Chondrocyte (in vitro differentiated cells): ENCODE measurements around the gene RET. TPM values are rescaled to one million over a fixed set of nuclear protein-coding genes. Genes with fewer than 3 reads are reported as not detected.
A peak's percentile ranks its signal among the peaks of the same experiment; 100 is the strongest.

Experiments
- DNase-seq: peaks from one replicate; pipeline ENCODE4 v3.0.0; 2021; ENCODE audit warnings: mixed read lengths, low spot score
- H3K27ac Mint-ChIP-seq: one replicate; pipeline ENCODE4 v1.8.0; 2021; ENCODE audit warnings: mild to moderate bottlenecking, moderate library complexity, mixed read lengths; ENCODE audit not compliant: unreplicated experiment
- H3K27me3 Mint-ChIP-seq: 2 replicates; pipeline ENCODE4 v1.8.0; 2021; ENCODE audit warnings: low read depth, mixed read lengths
- H3K36me3 Mint-ChIP-seq: 2 replicates; pipeline ENCODE4 v1.8.0; 2021; ENCODE audit warnings: low read depth, mixed read lengths
- H3K4me1 Mint-ChIP-seq: 2 replicates; pipeline ENCODE4 v1.8.0; 2021; ENCODE audit warnings: low read depth, mild to moderate bottlenecking, mixed read lengths
- H3K4me3 Mint-ChIP-seq: one replicate; pipeline ENCODE4 v1.8.0; 2021; ENCODE audit warnings: mild to moderate bottlenecking, moderate library complexity, mixed read lengths; ENCODE audit not compliant: unreplicated experiment
- H3K9me3 Mint-ChIP-seq: 2 replicates; pipeline ENCODE4 v1.8.0; 2021; ENCODE audit warnings: low read depth, mixed read lengths
- total RNA-seq: library from RNA; stranded (reverse); gene quantifications from 3 replicates; pipeline ENCODE4 v1.2.1, GENCODE V29; 2021
- TF ChIP-seq, protein P1 (sequence below): fragments of 200-600 bp; sonication (generic); IDR thresholded peaks from 2 replicates; pipeline ENCODE4 v1.5.0; 2021; ENCODE audit warnings: antibody characterized with exemption, mild to moderate bottlenecking, moderate library complexity

RET gene
- total RNA-seq, 1 donor from 2014 or later: 0.12 TPM

DNA sequence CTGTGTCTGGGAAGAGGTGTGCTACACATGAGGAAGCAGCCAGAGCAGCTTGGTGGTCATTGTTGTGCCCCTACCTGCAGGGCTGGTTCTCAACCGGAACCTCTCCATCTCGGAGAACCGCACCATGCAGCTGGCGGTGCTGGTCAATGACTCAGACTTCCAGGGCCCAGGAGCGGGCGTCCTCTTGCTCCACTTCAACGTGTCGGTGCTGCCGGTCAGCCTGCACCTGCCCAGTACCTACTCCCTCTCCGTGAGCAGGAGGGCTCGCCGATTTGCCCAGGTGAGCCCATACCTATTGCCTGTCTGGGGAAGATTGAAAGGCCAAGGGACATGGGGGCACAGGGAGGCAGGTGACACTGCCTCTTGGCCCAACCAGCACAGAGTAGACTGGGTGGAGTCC, 32.1 kb downstream of the RET start:
- Mint-ChIP-seq H3K4me1 (peaks cover 3% of the 10 kb centered on the region), H3K36me3 (no peaks in the 10 kb centered on the region), H3K27ac (no peak overlapping the region), H3K9me3 (no peaks in the 10 kb centered on the region), H3K4me3 (no peak overlapping the region), H3K27me3 (peaks cover under 1% of the 10 kb centered on the region)
- peak; percentile 88 for DNase-seq
- TF ChIP-seq, protein P1, sequence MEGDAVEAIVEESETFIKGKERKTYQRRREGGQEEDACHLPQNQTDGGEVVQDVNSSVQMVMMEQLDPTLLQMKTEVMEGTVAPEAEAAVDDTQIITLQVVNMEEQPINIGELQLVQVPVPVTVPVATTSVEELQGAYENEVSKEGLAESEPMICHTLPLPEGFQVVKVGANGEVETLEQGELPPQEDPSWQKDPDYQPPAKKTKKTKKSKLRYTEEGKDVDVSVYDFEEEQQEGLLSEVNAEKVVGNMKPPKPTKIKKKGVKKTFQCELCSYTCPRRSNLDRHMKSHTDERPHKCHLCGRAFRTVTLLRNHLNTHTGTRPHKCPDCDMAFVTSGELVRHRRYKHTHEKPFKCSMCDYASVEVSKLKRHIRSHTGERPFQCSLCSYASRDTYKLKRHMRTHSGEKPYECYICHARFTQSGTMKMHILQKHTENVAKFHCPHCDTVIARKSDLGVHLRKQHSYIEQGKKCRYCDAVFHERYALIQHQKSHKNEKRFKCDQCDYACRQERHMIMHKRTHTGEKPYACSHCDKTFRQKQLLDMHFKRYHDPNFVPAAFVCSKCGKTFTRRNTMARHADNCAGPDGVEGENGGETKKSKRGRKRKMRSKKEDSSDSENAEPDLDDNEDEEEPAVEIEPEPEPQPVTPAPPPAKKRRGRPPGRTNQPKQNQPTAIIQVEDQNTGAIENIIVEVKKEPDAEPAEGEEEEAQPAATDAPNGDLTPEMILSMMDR: no peak

DNA sequence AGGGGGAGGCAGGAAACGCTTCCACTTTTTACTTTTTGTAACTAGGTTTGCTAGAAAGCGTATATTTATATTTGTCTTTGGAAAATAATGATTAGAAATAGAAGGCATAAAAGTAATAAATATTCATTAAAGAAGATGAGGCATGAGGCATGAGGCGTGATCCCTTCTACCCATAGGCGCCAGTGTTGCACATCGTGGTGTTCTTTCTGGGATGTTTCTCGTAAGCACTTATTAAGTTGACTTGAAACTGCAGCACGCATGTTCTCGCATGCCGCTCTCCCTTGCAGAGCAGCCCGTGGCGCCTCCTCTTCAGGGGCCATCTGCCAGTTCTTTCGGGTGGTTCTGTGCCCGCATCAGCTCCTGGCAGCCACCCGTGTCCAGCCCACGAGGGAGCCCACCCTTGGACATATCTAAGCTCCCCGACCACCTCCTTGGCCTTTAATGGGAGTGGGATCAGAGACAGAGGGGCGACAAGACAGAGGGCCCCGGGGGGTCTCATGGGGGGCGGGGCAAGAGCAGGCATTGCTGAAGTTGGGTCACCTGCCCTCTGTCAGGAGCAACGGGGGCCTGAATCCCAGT, 32.9 kb downstream of the RET start:
- no peaks in the 10 kb centered on the region for H3K36me3 Mint-ChIP-seq
- H3K27me3 Mint-ChIP-seq: no peaks in the 10 kb centered on the region
- TF ChIP-seq, protein P1: no peak
- no peak overlapping the region for H3K27ac Mint-ChIP-seq
- peaks cover 3% of the 10 kb centered on the region for H3K4me1 Mint-ChIP-seq
- no peaks in the 10 kb centered on the region for H3K9me3 Mint-ChIP-seq
- peak; percentile 81 for DNase-seq
- H3K4me3 Mint-ChIP-seq: no peak overlapping the region

DNA sequence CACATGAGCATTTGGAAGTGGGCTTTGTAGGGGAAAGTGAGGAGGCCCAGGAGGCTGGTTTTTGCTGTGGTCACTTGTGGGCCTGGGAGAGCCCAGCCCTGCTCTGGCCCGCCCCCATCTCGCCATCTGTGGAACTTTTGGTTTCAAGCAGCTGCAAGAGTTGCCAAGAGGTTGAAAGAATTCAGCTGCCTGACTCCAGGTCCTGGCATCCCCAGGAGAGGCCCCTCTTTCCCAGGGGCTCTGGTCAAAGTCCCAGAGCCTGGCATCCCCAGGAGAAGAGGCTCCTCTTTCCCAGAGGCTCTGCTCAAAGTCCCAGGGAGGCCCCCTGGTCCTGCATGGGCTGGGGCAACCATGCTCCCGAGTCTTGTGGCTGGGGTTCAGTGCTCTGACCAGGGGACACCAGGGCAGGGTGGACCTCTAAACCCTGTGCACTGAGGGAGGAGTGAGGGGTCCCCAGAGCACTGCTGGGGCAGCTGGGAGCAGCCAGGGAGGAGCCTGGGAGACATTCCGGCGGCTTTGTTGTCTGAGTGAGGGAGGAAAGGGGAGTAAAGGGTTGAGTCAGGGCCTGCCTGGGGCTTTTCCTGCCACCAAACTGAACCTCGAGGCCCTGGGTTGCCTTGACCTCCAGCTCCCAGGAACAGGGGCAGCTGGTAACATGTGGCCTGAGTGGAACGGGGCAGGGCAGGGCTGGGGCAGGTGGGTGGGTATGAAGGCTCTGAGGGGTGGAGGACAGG, 33.6 kb downstream of the RET start:
- H3K36me3 Mint-ChIP-seq: no peaks in the 10 kb centered on the region
- H3K4me1 Mint-ChIP-seq: no peaks in the 10 kb centered on the region
- H3K27me3 Mint-ChIP-seq: no peaks in the 10 kb centered on the region
- no peak overlapping the region for H3K27ac Mint-ChIP-seq
- no peak overlapping the region for H3K4me3 Mint-ChIP-seq
- TF ChIP-seq, protein P1: no peak
- peak; percentile 32 for DNase-seq
- H3K9me3 Mint-ChIP-seq: no peaks in the 10 kb centered on the region

DNA sequence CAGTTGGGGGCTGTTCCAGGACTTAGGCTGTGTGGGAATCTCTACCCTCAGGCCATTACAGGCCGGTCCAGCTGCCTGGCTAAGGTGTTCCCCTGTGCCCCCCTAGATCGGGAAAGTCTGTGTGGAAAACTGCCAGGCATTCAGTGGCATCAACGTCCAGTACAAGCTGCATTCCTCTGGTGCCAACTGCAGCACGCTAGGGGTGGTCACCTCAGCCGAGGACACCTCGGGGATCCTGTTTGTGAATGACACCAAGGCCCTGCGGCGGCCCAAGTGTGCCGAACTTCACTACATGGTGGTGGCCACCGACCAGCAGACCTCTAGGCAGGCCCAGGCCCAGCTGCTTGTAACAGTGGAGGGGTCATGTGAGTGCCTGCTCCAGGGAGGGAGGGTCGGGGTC, 34.2 kb downstream of the RET start:
- DNase-seq: peak; percentile 94
- Mint-ChIP-seq H3K27me3 (no peaks in the 10 kb centered on the region), H3K4me1 (no peaks in the 10 kb centered on the region), H3K36me3 (no peaks in the 10 kb centered on the region), H3K9me3 (no peaks in the 10 kb centered on the region), H3K4me3 (no peak overlapping the region), H3K27ac (no peak overlapping the region)
- TF ChIP-seq, protein P1: no peak

- H3K36me3 Mint-ChIP-seq: no peaks in the 10 kb centered on the region
- H3K27ac Mint-ChIP-seq: no peak overlapping the region
- peak; percentile 84 for DNase-seq
- no peaks in the 10 kb centered on the region for H3K27me3 Mint-ChIP-seq
- H3K4me1 Mint-ChIP-seq: no peaks in the 10 kb centered on the region
- H3K9me3 Mint-ChIP-seq: no peaks in the 10 kb centered on the region
- no peak overlapping the region for H3K4me3 Mint-ChIP-seq
- TF ChIP-seq, protein P1: no peak
Observed at GRCh38 chr10:43111921-43112607, 35.2 kb downstream of the RET start.
